Fibroblast of mammary gland (primary cell): Measurements from ENCODE around the gene CAB39.

Experiments used
- DNase-seq: peaks from one replicate; pipeline ENCODE4 v3.0.0-alpha.2; 2010; ENCODE audit warnings: low read depth
- H3K4me3 ChIP-seq: 2 replicates; pipeline ENCODE4 v1.5.1; 2011; ENCODE audit warnings: low read depth, mild to moderate bottlenecking, low read length, moderate library complexity; ENCODE audit not compliant: control insufficient read depth
- TF ChIP-seq, protein P1 (sequence below): conservative IDR thresholded peaks from 2 replicates; pipeline ENCODE4 v1.5.1; 2011; ENCODE audit warnings: low read depth, low read length, inconsistent platforms; ENCODE audit not compliant: control insufficient read depth, insufficient read depth

Gene CAB39

GRCh38 chr2:230863031-230863430 lies 150.4 kb downstream of the CAB39 start:
- TF ChIP-seq, protein P1, sequence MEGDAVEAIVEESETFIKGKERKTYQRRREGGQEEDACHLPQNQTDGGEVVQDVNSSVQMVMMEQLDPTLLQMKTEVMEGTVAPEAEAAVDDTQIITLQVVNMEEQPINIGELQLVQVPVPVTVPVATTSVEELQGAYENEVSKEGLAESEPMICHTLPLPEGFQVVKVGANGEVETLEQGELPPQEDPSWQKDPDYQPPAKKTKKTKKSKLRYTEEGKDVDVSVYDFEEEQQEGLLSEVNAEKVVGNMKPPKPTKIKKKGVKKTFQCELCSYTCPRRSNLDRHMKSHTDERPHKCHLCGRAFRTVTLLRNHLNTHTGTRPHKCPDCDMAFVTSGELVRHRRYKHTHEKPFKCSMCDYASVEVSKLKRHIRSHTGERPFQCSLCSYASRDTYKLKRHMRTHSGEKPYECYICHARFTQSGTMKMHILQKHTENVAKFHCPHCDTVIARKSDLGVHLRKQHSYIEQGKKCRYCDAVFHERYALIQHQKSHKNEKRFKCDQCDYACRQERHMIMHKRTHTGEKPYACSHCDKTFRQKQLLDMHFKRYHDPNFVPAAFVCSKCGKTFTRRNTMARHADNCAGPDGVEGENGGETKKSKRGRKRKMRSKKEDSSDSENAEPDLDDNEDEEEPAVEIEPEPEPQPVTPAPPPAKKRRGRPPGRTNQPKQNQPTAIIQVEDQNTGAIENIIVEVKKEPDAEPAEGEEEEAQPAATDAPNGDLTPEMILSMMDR: no peak
- no peak for DNase-seq
- no peak overlapping the region for H3K4me3 ChIP-seq

- DNase-seq: no peak
- TF ChIP-seq, protein P1: no peak
- H3K4me3 ChIP-seq: no peak overlapping the region
Measured at GRCh38 chr2:230863442-230864121, 150.9 kb downstream of the CAB39 start.

DNA sequence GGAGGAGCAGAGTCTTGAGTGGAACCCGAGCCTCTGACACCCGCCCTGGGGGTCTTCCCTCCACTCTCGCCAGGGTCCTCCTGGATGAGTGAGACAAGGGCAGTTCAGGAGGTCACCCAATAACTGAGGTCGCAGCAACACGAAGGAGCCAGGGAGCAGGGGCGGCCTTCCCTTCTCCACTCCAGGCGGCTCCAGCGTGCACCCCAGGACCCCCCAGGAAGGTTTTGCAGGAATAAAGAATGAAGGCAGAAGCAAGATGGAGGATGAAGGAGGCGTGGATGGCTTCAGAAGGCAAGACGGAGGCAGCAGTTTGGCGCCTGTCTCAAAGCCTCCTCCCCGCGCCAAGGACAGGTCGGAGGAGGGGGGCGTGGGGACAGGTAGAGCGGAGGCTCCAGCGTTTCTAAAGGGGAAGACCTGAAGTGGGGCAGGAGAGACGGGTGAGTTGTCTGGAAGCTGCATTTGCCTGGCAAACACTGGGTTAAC lies 151.5 kb downstream of the CAB39 start:
- peak overlapping the region; percentile 35 for H3K4me3 ChIP-seq
- DNase-seq: no peak
- TF ChIP-seq, protein P1: no peak

DNA sequence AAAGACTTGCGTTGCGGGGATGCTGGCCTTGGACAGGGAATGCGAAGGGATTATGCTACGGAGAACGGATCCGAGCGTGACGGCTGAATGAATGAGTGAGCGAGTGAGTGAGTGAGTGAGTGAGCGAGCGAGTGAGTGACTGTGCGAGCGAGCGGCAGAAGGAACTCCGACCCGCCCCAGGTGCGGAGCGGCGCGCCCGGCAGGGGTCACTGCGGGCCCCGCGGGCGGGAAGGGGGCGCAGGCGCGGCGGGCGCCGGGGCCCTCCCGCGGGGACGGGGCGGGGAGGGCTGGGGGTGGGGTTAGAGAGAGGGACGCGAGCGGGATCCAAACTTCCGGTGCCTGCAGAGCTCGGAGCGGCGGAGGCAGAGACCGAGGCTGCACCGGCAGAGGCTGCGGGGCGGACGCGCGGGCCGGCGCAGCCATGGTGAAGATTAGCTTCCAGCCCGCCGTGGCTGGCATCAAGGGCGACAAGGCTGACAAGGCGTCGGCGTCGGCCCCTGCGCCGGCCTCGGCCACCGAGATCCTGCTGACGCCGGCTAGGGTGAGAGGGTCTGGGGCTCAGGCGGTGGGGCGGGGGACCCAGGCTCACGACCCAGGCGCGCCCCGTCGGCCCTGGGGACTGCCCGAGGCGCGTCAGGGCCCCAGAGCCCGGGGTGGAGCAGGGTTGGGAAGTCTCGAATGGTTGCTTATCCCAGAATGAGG lies 152.1 kb downstream of the CAB39 start, which contains the start of gene ITM2C:
ITM2C (plus strand) TSS at position 338 of the 702 bp plus-strand sequence; CDS start at position 422, 84 bp downstream.
- peak within 1 kb of the TSS; percentile 55 for H3K4me3 ChIP-seq
- TF ChIP-seq, protein P1: peak; percentile 2
- DNase-seq: peak; percentile 40

GRCh38 chr2:230865307-230865765 lies 152.7 kb downstream of the CAB39 start:
- no peak for DNase-seq
- TF ChIP-seq, protein P1: no peak
- H3K4me3 ChIP-seq: peak overlapping the region; percentile 55

GRCh38 chr2:230865766-230866755 lies 153.4 kb downstream of the CAB39 start:
- TF ChIP-seq, protein P1: no peak
- DNase-seq: no peak
- H3K4me3 ChIP-seq: peak overlapping the region; percentile 55
